Stimulated activated CD4-positive, alpha-beta T cell treated with anti-CD3 and anti-CD28 coated beads, Interleukin-15, amount 100 ng/mL, for 1 hour (primary cell): ENCODE results near the gene FKBP5.
"Not testable (repeated sequence)": the region's sequence is repeated elsewhere in the genome, so short reads cannot be mapped to it uniquely, and the experiment has no call there.

Experiments used
- DNase-seq, 2 donors: peaks; one replicate each; pipeline ENCODE4 v3.0.0-alpha.2; 2020; ENCODE audit warnings: low read depth in 1 of 2, low spot score in 1 of 2

Gene FKBP5

DNA sequence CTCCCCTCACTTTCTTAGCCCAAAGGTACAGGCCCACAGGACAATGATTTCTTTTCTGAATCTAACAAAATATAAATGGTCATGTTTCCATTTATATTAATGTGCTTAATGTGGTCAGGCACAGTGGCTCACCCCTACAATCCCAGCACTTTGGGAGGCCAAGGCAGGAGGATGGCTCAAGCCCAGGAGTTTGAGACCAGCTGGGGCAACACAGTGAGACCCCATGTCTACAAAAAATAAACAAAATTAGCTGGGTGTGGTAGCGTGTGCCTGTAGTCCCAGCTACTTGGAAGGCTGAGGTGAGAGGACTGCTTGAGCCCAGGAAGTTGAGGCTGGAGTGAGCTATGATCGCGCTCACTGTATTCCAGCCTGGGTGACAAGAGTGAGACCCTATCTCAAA lies 98.8 kb downstream of the FKBP5 start:
- no peak for DNase-seq

DNA sequence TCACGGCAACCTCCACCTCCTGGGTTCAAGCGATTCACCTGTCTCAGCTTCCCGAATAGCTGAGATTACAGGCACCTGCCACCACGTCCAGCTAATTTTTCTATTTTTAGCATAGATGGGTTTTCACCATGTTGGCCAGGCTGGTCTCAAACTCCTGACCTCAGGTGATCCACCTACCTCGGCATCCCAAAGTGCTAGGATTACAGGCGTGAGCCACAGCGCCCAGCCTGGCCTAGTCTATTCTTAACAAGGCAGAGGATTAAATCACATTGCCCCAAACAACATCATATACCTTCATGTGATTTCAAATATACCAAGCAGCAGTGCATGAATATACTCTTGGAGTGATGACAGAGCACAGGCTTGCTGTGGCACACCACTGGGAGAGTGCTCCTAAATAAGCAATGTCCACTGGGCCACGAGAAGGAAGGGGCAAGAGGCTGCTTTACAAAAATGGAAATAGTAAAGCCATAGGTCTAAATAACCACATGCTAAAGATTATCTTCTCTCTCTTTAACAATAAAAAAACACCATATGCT lies 99.4 kb downstream of the FKBP5 start:
- no peak for DNase-seq

DNA sequence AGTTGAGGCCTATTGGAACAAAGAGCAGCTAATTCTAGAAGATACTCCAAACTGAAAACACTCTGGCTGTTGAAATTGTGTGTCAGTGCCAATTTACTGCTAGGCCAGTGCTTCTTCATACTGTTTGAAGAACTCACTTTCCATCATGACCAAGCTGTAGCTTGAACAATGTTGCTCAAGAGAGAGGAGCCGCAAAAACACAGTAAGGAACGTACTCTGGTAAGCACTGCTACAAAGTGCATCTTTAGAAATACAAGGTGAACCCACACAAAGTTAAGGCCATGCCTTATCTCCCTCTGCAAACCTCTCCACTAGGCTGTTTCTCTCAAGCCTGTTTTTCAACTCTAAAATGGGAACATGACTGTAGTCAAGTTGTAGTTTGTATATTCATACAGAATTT lies 101.5 kb downstream of the FKBP5 start:
- no peak for DNase-seq

DNA sequence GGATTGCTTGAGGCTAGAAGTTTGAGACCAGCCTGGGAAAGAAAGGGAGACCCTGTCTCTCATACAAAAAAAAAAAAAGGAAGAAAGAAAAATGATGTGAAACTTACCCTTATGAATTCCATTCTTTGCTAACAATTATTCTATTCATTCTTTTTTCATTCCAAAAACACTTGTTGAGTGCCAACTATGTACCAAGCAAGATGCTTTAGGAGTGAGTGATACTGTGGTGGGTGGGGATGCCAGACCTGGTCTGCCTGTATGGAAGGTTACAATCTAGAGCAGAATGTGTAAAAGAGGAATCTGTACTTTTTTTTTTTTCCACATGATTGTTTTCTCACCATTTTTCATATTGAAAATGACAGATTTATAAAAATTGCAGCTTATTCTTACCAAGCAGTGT lies 102.2 kb downstream of the FKBP5 start:
- no peak for DNase-seq

DNA sequence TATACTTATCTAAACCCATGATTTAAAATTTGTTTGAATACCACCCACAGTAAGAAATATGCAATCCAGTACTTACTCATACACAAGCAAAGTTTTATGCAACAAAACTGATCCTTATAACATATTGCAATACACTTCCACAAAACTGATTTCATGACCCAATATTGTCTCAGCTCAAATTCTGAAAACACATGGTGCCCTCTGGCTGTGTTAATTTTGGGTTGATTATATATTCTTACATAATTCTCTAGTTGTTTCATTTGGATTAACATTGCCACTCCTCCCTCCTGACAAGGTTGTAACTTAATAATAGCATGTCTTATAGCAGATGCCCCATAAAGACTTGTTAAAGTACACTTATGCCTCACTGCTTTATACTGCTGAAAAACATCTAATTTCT lies 103.1 kb downstream of the FKBP5 start:
- DNase-seq: no peak

DNA sequence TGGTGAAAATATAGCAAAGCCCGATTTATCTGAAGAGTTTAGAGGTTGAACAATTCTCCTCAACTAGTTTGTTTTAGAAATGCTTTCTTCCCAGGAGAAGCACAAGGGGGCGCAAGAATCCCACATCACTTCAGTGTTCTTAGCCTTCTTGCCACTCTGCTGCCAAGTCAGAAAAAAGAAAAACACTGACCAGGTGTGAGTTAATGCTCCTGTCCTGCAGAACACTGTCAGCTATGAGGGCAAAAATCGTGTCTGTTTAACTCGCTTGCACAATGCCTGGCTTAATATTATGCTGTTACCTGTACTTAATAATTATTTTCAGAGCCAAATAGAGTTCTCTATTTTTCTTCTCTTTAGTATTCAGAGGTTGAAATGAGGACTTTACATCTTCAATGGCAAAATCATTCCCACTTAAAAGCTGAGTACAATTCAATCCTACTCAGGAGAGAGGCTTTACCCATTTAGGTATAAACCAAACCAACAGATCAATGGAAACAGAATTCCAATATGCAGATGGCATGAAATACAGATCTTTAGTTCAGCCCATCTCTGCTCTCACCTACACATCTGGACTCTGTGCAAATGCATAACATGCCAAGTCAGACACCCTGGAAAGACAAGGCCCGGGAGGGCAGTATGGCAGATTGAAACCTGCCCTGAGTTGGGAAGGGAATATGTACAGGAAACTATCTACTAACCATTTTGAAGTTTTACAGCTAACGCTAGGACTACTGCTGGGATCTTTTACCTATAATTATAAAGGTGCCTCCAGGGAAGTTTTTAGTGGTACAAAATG lies 104.6 kb downstream of the FKBP5 start:
- peak; percentile 28 to 47 for DNase-seq

DNA sequence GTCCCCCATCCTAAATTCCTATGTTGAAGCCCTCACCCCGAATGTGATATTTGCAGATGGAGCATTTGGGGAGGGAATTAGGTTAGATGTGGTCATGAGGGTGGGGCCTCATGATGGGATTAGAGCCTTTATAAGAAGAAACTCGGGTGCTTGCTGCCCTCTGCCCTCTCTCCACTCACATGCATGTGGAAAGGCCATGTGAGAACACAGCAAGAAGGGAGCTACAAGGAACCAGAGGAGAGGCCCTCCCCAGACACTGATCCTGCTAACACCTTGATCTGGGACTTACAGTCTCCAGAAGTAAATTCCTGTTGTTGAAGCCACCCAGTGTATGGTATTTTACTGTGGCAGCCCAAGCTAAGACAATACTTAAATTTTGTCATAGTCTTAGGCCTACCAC lies 106.4 kb downstream of the FKBP5 start:
- no peak for DNase-seq

DNA sequence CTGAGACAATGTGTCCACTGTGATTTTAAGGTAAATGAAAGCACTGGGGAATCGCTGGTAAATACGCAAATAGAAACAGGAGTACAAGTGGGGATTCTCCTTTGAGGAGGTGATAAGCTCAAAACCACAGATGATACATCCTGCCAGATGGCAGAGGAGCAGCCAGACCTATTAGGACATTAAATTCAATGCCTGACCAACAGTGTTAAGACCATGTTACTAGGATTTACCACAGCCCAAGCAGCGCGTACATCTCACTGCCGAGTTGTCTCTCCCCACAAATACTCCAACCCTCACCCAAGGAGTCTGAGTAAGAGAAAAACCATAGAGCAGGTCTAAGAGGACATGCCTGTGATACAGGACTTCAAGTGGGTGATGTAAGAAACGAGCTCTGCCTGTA lies 107.1 kb downstream of the FKBP5 start:
- DNase-seq: no peak

DNA sequence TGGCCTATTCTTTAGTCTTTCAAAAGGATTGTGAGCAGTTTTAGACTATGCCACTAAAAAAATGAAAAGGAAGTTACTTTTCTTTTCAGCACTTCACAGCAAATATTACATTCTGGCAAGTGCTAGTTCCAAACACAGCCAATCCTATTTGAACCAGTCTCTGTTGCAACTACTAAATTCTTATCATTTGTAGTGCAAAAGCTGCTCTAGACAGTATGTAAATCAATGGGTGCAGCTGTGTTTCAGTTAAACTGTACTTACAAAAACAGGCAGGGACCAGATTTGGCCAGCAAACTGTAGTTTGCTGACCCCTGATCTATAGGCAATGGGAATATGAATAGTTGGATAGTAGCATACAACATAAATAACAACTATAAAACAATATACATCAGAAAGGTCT lies 107.9 kb downstream of the FKBP5 start:
- DNase-seq: no peak

DNA sequence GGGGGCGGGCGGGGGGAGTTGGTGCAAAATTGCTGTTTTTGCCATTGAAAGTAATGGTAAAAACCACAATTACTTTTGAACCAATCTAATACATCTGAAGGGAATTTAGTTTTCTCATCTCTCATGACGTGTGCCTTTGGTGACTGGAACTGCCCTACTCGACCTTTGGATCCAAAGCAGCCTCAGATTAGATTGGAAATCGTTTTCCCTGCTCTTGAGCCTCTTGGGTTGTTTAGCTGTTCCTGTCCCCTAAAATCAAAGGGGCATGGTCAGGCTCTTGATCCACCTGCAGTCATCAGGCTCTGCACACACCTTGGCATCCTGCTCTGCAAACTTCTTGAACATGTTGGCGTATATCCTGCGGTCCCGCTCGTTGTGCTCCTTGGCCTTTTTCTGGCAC lies 112.0 kb downstream of the FKBP5 start:
- DNase-seq: no peak

DNA sequence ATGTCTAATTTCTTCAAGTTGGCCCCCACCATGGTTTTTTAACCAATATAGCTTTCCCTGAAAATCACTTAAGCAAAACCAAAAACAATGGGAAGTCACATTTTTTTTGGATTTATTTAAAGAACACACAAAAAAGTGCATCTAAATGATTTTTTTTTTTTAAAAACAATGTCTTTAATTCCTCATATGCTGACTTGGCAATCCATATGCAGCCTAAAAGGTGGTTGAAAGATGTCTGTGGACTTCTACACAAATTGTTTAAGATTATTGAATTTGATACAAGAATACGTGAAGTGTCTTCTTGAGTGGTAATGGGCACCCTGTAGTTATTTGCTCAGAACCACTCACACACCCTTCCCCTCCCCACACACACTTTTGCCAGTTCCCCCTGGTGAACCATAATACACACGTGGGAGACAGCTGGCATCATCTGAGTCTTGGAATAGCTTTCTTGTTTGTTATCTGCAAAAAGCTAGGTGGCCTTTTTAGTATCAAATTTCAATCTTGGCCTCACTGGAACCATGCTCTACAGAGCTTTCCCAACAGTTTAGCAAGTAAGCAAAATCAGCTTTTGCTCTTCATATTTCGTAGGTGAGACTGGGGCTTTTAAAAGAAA lies 115.1 kb downstream of the FKBP5 start:
- no peak for DNase-seq

DNA sequence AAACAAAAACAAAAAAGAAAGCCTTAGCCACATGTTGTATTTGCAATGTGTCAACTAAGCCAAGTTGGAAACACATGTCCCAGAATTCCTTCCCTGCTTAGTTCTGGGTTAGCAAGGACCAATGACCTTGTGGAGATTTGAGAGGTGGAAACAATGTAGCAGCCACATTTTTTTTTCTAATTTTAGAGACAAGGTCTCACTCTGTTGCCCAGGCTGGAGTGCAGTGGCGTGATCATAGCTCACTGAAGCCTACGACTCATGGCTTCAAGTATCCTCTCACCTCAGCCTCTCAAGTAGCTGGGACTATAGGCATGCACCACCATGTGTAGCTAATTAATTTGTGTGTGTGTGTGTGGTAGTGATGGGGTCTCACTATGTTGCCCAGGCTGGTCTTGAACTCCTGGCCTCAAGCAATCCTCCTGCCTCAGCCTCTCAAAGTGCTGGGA lies 117.8 kb downstream of the FKBP5 start:
- DNase-seq: not testable (repeated sequence)

DNA sequence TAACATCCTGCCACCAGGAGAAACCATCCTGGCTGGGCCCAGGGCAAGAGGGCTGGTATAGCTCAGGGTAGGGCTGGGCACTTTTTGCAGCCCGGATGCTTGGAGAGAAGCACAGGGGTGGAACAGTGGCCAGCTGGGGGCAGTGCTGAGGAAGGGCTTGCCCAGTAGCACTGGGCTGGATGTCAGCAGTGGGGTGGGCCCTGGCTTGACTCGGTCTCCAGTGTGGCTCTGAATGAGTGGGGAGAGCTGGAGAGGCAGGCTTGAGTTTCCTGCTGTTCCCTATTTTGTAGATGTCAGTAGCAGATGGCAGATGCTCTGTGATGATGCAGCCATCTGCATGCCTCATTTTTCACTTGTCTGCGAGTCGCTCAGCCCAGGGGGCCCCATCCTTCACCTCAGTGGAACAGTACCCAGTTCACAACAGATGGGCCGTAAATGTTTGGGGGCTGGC lies 119.7 kb downstream of the FKBP5 start:
- peak in 1 of 2 donors; percentile 5 for DNase-seq

DNA sequence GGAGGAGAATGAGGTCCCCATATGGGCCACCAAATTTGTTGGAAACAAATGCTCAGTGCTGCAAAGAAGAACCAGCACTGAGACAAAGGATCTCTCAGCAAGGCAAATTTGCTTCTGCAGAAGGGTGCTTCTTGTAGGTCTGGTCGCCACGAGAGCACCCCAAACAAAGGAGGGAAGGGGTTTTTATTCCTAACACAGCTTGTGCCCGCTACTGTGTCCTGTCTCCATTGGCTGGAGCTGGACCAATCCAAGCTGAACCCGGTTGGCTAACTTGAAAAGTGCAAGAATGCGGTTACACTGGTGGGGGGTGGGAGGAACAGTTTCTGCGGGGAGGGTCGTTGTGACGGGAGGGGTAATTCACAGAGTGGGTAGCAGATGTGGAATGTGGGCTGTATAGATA lies 121.9 kb downstream of the FKBP5 start:
- DNase-seq: no peak

DNA sequence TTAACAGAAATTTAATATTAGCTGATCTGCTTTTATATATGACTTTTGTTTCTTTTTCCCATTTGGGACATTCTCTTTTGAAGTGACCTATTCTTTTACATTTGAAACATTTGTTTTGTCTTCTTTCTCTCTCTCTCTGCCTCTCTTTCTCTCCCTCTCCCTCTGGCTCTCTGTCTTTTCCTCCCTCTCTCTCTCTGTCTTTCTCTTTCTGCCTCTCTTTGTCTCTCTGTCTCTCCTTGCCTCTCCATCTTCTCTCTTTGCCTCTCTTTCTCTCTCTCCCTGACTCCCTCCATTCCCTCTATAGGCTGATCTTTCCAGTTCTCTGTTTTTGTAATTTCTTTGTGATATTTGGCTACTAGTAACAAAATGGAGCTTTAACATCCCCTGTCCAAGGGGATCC lies 124.0 kb downstream of the FKBP5 start:
- DNase-seq: no peak

DNA sequence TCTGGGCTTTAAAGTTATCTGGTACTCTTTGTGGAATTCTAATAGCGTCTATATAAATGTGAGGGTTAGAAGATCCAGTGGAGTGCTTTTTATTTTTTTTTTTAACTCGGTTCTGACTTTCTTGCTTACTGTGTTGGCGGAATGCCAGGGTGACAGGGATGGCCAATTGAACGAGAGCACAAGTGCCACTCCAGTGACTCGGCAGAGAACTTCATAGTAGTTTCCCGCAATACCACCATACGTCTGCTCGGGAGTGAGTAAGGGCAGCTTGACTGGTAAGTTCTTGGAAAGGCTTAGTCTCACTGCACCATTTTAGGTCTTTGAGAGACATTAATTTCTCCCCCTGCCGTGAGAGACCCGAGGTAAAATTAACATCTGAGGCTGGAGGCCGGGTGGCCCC lies 126.7 kb downstream of the FKBP5 start:
- no peak for DNase-seq

DNA sequence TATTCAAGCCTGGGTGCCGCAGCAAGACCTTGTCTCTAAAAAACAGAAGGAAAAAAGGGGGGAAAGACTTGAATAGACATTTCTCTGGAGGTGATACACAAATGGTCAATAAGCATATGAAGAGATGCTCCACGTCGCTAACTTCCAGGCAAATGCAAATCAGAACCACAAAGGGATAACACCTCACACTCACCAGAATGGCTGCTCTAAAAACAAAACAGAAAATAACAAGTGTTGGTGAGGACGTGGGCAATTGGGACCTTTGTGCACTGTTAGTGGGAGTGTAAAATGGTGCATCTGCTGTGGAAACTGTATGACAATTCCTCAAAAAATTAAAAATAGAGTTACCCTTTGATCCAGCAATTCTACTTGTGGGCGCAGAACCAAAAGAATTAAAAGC lies 127.6 kb downstream of the FKBP5 start:
- no peak for DNase-seq

DNA sequence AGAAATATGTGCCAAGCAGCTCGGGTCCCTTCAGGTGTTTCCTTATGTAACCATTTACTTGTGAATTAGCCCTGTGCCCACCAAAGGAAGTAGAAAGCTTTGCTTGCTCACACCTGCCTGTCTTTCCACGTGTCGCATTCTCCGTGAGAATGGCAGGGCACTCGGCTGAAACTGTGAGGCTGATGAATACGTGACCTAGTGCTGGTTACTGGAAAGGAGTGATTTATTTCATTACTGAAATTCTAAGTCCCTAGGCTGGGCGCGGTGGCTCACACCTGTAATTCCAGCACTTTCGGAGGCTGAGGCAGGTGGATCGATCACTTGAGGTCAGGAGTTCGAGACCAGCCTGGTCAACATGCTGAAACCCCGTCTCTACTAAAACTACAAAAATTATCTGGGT lies 130.1 kb downstream of the FKBP5 start:
- DNase-seq: no peak

DNA sequence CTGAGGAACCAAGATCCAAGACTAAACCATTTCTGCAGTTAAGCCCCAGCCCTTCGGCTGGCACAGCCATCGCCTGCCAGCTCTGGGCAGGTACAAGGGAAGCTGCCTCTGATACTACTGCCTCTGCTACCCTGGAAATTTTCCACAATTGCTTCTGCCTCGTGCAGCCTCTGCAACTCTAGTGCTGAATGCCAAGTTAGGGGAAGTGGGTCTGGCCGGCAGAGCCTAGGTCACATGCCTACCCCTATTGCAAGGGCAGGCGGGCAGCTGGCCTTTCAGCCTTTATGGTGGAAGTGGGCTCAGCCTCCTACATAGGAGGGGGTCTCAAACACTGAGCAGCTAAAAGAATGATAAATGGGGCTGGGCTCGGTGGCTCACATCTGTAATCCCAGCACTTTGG lies 131.5 kb downstream of the FKBP5 start:
- no peak for DNase-seq

DNA sequence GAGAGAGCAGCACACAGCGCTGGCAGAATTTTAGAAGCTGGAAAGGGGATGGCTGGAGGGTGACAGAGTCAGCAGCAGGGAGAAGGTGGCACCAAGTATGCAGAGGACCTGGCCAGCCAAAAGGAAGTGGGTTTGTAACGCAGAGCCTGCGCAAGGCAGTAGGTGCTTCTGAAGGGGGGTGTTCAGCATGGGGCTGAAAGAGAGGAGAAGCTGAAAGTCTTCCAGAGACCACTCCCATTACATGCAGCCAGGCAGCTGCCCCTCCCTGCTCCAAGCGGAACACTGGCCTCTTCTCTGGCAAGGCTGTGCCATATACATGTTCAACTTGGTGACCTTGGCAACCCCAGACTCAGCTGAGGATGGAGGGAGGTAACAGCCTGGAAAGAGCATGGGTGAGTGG lies 133.9 kb downstream of the FKBP5 start:
- no peak for DNase-seq

DNA sequence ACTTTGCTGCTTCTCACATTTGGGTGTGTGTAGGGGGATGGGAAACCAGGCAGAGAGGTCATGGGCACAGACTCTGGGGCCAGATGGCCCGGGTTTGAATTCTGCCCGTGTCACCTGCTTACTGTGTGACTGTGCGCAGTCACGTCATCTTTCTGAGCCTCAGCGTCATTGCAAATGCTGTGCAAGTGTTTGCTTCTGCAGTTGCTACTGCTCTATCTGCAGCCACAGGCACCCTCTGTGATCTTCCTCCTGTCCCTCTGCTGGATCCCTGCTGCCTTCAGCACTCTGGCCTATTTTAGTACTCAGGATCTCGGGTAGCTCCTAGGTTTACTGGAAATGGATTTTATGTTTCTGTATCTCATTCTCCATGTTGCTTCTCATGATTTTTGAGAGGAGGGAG lies 135.4 kb downstream of the FKBP5 start:
- no peak for DNase-seq

DNA sequence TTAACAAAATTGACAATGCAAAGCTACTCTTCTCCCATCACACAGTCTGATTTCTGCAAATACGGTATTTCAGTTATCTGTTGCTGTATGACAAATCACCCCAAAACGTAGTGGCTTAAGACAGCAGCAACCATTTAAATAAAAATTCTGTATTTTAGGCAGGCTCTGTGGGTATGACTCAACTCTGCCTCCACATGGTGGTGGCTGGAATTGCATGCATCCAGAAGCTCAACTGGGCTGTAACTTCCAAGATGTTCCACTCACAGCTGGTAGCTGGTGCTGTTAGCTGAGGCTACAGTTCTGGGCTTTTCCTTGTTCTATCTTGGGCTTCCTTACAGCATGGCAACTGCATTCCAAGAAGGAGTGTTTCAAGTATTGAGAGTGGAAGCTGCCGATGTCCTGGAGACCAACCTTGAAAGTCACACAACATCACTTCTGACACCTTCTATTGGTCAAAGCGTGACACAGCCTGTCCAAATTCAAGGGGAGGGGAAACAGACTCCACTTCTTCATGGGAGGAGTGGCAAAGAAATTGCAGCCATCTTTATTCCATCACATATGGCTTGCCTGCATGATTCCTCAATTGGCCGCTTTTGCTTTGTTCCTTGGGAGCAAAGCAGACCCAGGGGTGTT lies 136.3 kb downstream of the FKBP5 start:
- peak; percentile 20 to 46 for DNase-seq
